CD8-positive, alpha-beta memory T cell (primary cell): ENCODE data around the gene OTX1. TPM values are rescaled to one million over a fixed set of nuclear protein-coding genes. Genes with fewer than 3 reads are reported as not detected.
A peak's percentile ranks its signal among the peaks of the same experiment; 100 is the strongest.

ENCODE experiments used
- CTCF ChIA-PET: fragments of 350-600 bp; sonication (Branson Sonifier 250); formaldehyde crosslinking; loops from one replicate; lab custom pipeline; 2021; ENCODE audit warnings: antibody characterized with exemption; lab: Charles Lee
- POLR2A ChIA-PET: fragments of 350-600 bp; sonication (Branson Sonifier 250); formaldehyde crosslinking; loops from one replicate; lab custom pipeline; 2021; ENCODE audit warnings: antibody characterized with exemption; lab: Charles Lee
- DNase-seq, 5 donors: peaks; one replicate each; pipeline versions ENCODE4 v3.0.0 to v3.0.0-alpha.2; 2020 to 2022; ENCODE audit warnings: mixed read lengths in 1 of 5
- H3K27ac ChIP-seq: one replicate; pipeline ENCODE4 v1.7.0; 2013; ENCODE audit warnings: low read depth, mild to moderate bottlenecking, low read length, moderate library complexity
- H3K27me3 ChIP-seq: 2 replicates; pipeline ENCODE4 v1.7.0; 2013; ENCODE audit warnings: low read length, mild to moderate bottlenecking; ENCODE audit not compliant: insufficient read depth, poor library complexity, severe bottlenecking
- H3K36me3 ChIP-seq: 2 replicates; pipeline ENCODE4 v1.7.0; 2013; ENCODE audit warnings: mild to moderate bottlenecking, low read length, moderate library complexity; ENCODE audit not compliant: insufficient read depth
- H3K4me1 ChIP-seq: 2 replicates; pipeline ENCODE4 v1.7.0; 2013; ENCODE audit warnings: mild to moderate bottlenecking, low read length, moderate library complexity; ENCODE audit not compliant: insufficient read depth
- H3K4me3 ChIP-seq: 2 replicates; pipeline ENCODE4 v1.7.0; 2013; ENCODE audit warnings: mild to moderate bottlenecking, low read length
- H3K9me3 ChIP-seq: 2 replicates; pipeline ENCODE4 v1.7.0; 2013; ENCODE audit warnings: mild to moderate bottlenecking, low read length
- H3K27ac Mint-ChIP-seq, 8 donors: one replicate each; pipeline ENCODE4 v1.8.0; 2020 to 2021; ENCODE audit warnings: mixed read lengths in 8 of 8, mild to moderate bottlenecking in 6 of 8, inconsistent platforms in 3 of 8, moderate library complexity in 3 of 8
- H3K27me3 Mint-ChIP-seq, 2 donors: one replicate each; pipeline ENCODE4 v1.8.0; 2020 to 2021; ENCODE audit warnings: mixed read lengths in 2 of 2, mild to moderate bottlenecking in 1 of 2, moderate library complexity in 1 of 2
- H3K36me3 Mint-ChIP-seq, 3 donors: one replicate each; pipeline ENCODE4 v1.8.0; 2020 to 2021; ENCODE audit warnings: mixed read lengths in 3 of 3, inconsistent platforms in 1 of 3, mild to moderate bottlenecking in 1 of 3
- H3K4me1 Mint-ChIP-seq, 3 donors: one replicate each; pipeline ENCODE4 v1.8.0; 2020 to 2021; ENCODE audit warnings: mixed read lengths in 3 of 3, inconsistent platforms in 1 of 3, mild to moderate bottlenecking in 1 of 3
- H3K4me3 Mint-ChIP-seq, 7 donors: one replicate each; pipeline ENCODE4 v1.8.0; 2020 to 2021; ENCODE audit warnings: mixed read lengths in 7 of 7, mild to moderate bottlenecking in 6 of 7, moderate library complexity in 4 of 7, inconsistent platforms in 2 of 7
- H3K9me3 Mint-ChIP-seq, 5 donors: one replicate each; pipeline ENCODE4 v1.8.0; 2020 to 2022; ENCODE audit warnings: mixed read lengths in 5 of 5, mild to moderate bottlenecking in 3 of 5, moderate library complexity in 2 of 5, inconsistent platforms in 1 of 5
- polyA plus RNA-seq: library from polyadenylated mRNA; unstranded; fragments of 300-500 nt; fragmentation: Illumina TruSeq; gene quantifications from one replicate; pipeline ENCODE4 v1.2.3, GENCODE V29; 2021
- total RNA-seq, 2 experiments: library from RNA; stranded (reverse); gene quantifications; one replicate each; pipeline ENCODE4 v1.2.3, GENCODE V29; 2021

The OTX1 gene
- total and polyA plus RNA-seq, 3 experiments from 2014 or later = not detected

- Mint-ChIP-seq H3K36me3 (peaks cover 10 to 32% (median 14%) of the 10 kb centered on the region in 3 donors), H3K27ac (peak overlapping the region in 3 of 8 donors; percentile 5 to 32 (median 22)), H3K9me3 (peaks cover 0 to 5% (median 3%) of the 10 kb centered on the region in 5 donors), H3K4me1 (peaks cover 39 to 61% (median 43%) of the 10 kb centered on the region in 3 donors), H3K4me3 (peak overlapping the region; percentile 45 to 90 (median 88)), H3K27me3 (peaks cover 60 to 86% of the 10 kb centered on the region in 2 donors)
- H3K27me3 ChIP-seq = peaks cover 41% of the 10 kb centered on the region
- DNase-seq = no peak
- no peaks in the 10 kb centered on the region for H3K36me3 ChIP-seq
- H3K4me3 ChIP-seq = no peak overlapping the region
- POLR2A ChIA-PET = no interaction called here
- H3K4me1 ChIP-seq = peaks cover 24% of the 10 kb centered on the region
- no peaks in the 10 kb centered on the region for H3K9me3 ChIP-seq
- CTCF ChIA-PET = no interaction called here
- H3K27ac ChIP-seq = no peak overlapping the region
These were observed 2.1 kb upstream of the OTX1 start for GRCh38 chr2:63048367-63049171.

GRCh38 chr2:63049211-63049969, 1.2 kb upstream of the OTX1 start:
- Histone ChIP-seq H3K27me3 (peaks cover 43% of the 10 kb centered on the region), H3K27ac (no peak overlapping the region), H3K4me1 (peaks cover 31% of the 10 kb centered on the region), H3K36me3 (no peaks in the 10 kb centered on the region), H3K4me3 (peak overlapping the region; percentile 26), H3K9me3 (no peaks in the 10 kb centered on the region)
- CTCF ChIA-PET = no interaction called here
- H3K27me3 Mint-ChIP-seq = peaks cover 68 to 86% of the 10 kb centered on the region in 2 donors
- peaks cover 46 to 69% (median 49%) of the 10 kb centered on the region in 3 donors for H3K4me1 Mint-ChIP-seq
- peak overlapping the region in 4 of 8 donors; percentile 22 to 66 (median 34) for H3K27ac Mint-ChIP-seq
- peaks cover 0 to 5% (median 2%) of the 10 kb centered on the region in 5 donors for H3K9me3 Mint-ChIP-seq
- peak overlapping the region; percentile 83 to 90 (median 88) for H3K4me3 Mint-ChIP-seq
- no peak for DNase-seq
- POLR2A ChIA-PET = no interaction called here
- H3K36me3 Mint-ChIP-seq = peaks cover 10 to 24% (median 13%) of the 10 kb centered on the region in 3 donors

GRCh38 chr2:63049970-63050333, 678 bp upstream of the OTX1 start:
- Histone ChIP-seq H3K27me3 (peaks cover 46% of the 10 kb centered on the region), H3K4me1 (peaks cover 32% of the 10 kb centered on the region), H3K9me3 (no peaks in the 10 kb centered on the region), H3K4me3 (peak overlapping the region; percentile 26), H3K27ac (no peak overlapping the region), H3K36me3 (no peaks in the 10 kb centered on the region)
- ChIA-PET POLR2A (no interaction called here), CTCF (no interaction called here)
- no peak for DNase-seq
- Mint-ChIP-seq H3K36me3 (peaks cover 10 to 19% (median 13%) of the 10 kb centered on the region in 3 donors), H3K27me3 (peaks cover 73 to 86% of the 10 kb centered on the region in 2 donors), H3K27ac (peak overlapping the region in 3 of 8 donors; percentile 18 to 66 (median 36)), H3K4me1 (peaks cover 52 to 75% (median 55%) of the 10 kb centered on the region in 3 donors), H3K9me3 (peaks cover 0 to 4% (median 2%) of the 10 kb centered on the region in 5 donors), H3K4me3 (peak overlapping the region; percentile 83 to 90 (median 88))

- Mint-ChIP-seq H3K4me3 (peak overlapping the region; percentile 78 to 92 (median 85)), H3K27ac (peak overlapping the region in 2 of 8 donors; percentile 53 to 63), H3K4me1 (peaks cover 57 to 87% (median 65%) of the 10 kb centered on the region in 3 donors), H3K36me3 (peaks cover under 1 to 7% (median 1%) of the 10 kb centered on the region in 3 donors), H3K27me3 (peaks cover 74 to 86% of the 10 kb centered on the region in 2 donors), H3K9me3 (peaks cover 0 to 9% (median 2%) of the 10 kb centered on the region in 5 donors)
- ChIA-PET POLR2A (no interaction called here), CTCF (no interaction called here)
- H3K27me3 ChIP-seq = peaks cover 49% of the 10 kb centered on the region
- H3K27ac ChIP-seq = peak overlapping the region; percentile 57
- peaks cover 32% of the 10 kb centered on the region for H3K4me1 ChIP-seq
- DNase-seq = no peak
- H3K4me3 ChIP-seq = peak overlapping the region; percentile 66
- H3K9me3 ChIP-seq = no peaks in the 10 kb centered on the region
- no peaks in the 10 kb centered on the region for H3K36me3 ChIP-seq
These were observed 588 bp downstream of the OTX1 start for GRCh38 chr2:63051042-63051794.

GRCh38 chr2:63051795-63052333, 1.2 kb downstream of the OTX1 start:
- peaks cover 32% of the 10 kb centered on the region for H3K4me1 ChIP-seq
- H3K27ac ChIP-seq = no peak overlapping the region
- no peaks in the 10 kb centered on the region for H3K36me3 ChIP-seq
- ChIA-PET CTCF (no interaction called here), POLR2A (no interaction called here)
- Mint-ChIP-seq H3K4me3 (peak overlapping the region in 6 of 7 donors; percentile 61 to 89 (median 70)), H3K27me3 (peaks cover 75 to 86% of the 10 kb centered on the region in 2 donors), H3K27ac (no peak overlapping the region), H3K4me1 (peaks cover 58 to 87% (median 67%) of the 10 kb centered on the region in 3 donors), H3K36me3 (peaks cover 0 to under 1% (median 0%) of the 10 kb centered on the region in 3 donors), H3K9me3 (peaks cover 0 to 12% (median 3%) of the 10 kb centered on the region in 5 donors)
- no peaks in the 10 kb centered on the region for H3K9me3 ChIP-seq
- no peak for DNase-seq
- H3K4me3 ChIP-seq = no peak overlapping the region
- H3K27me3 ChIP-seq = peaks cover 54% of the 10 kb centered on the region

- Histone ChIP-seq H3K4me1 (peaks cover 32% of the 10 kb centered on the region), H3K27ac (no peak overlapping the region), H3K36me3 (no peaks in the 10 kb centered on the region), H3K27me3 (peaks cover 54% of the 10 kb centered on the region), H3K9me3 (no peaks in the 10 kb centered on the region), H3K4me3 (no peak overlapping the region)
- H3K27me3 Mint-ChIP-seq = peaks cover 77 to 87% of the 10 kb centered on the region in 2 donors
- DNase-seq = no peak
- H3K27ac Mint-ChIP-seq = no peak overlapping the region
- H3K36me3 Mint-ChIP-seq = no peaks in the 10 kb centered on the region
- peaks cover 60 to 88% (median 67%) of the 10 kb centered on the region in 3 donors for H3K4me1 Mint-ChIP-seq
- POLR2A ChIA-PET = no interaction called here
- H3K4me3 Mint-ChIP-seq = peak overlapping the region in 6 of 7 donors; percentile 44 to 80 (median 68)
- H3K9me3 Mint-ChIP-seq = peaks cover 0 to 10% (median 3%) of the 10 kb centered on the region in 5 donors
- CTCF ChIA-PET = no interaction called here
These were observed 1.9 kb downstream of the OTX1 start for GRCh38 chr2:63052411-63053080.
